Gastrocnemius medialis (tissue), 4 donors: ENCODE data around the gene SKAP2. TPM values are rescaled to one million over a fixed set of nuclear protein-coding genes. Genes with fewer than 3 reads are reported as not detected.

Experiments used
- ATAC-seq, 2 donors: fragments of 150-250 bp; one replicate each; pipeline ENCODE4 v1.9.1; 2016
- DNase-seq, 2 donors: peaks; one replicate each; pipeline ENCODE4 v3.0.0-alpha.2; 2019
- H3K27ac ChIP-seq, 4 donors: fragments of 200-600 bp; sonication (generic); 1 replicate in 1 of 4; 2 replicates in 3 of 4; pipeline ENCODE4 v1.5.1; 2016 to 2018; ENCODE audit warnings: mild to moderate bottlenecking in 2 of 4, moderate library complexity in 1 of 4
- H3K27me3 ChIP-seq, 3 donors: fragments of 200-600 bp; sonication (generic) in 2 of 3; 1 replicate in 1 of 3; 2 replicates in 2 of 3; pipeline versions ENCODE4 v1.5.1 to v1.6.0; 2016 to 2019; ENCODE audit warnings: mild to moderate bottlenecking in 1 of 3, moderate library complexity in 1 of 3
- H3K36me3 ChIP-seq, 2 donors: fragments of 200-600 bp; sonication (generic) in 1 of 2; one replicate each; pipeline ENCODE4 v1.5.1; 2017 to 2018
- H3K4me1 ChIP-seq, 2 donors: fragments of 200-600 bp; sonication (generic) in 1 of 2; one replicate each; pipeline ENCODE4 v1.5.1; 2016 to 2017; ENCODE audit warnings: mild to moderate bottlenecking in 2 of 2
- H3K4me3 ChIP-seq, 4 donors: fragments of 200-600 bp; sonication (generic) in 3 of 4; 1 replicate in 1 of 4; 2 replicates in 3 of 4; pipeline ENCODE4 v1.5.1; 2016 to 2019; ENCODE audit warnings: mild to moderate bottlenecking in 2 of 4
- H3K9me3 ChIP-seq, 3 donors: fragments of 200-600 bp; sonication (generic) in 2 of 3; 1 replicate in 1 of 3; 2 replicates in 2 of 3; pipeline ENCODE4 v1.5.1; 2016 to 2019
- CTCF ChIP-seq, 5 experiments: fragments of 450-650 bp in 3 of 5; fragments of 200-600 bp in 2 of 5; sonication (generic) in 2 of 5; IDR thresholded peaks in 4 of 5; conservative IDR thresholded peaks in 1 of 5; 1 replicate in 4 of 5; 2 replicates in 1 of 5; pipeline ENCODE4 v1.5.1; 2016 to 2019; ENCODE audit warnings: antibody characterized with exemption in 5 of 5, mild to moderate bottlenecking in 3 of 5, moderate library complexity in 3 of 5
- POLR2A ChIP-seq, 2 donors: fragments of 450-650 bp; IDR thresholded peaks; one replicate each; pipeline ENCODE4 v1.6.1; 2017; ENCODE audit warnings: antibody characterized with exemption in 2 of 2, mild to moderate bottlenecking in 2 of 2, moderate library complexity in 2 of 2
- in situ Hi-C, 4 donors: fragments of 200-750 bp; cut with MboI; loops; one replicate each; pipeline versions ENCODE4 v1.15.0 to v1.8.0; 2017; ENCODE audit warnings: low sequenced_read_pairs in 4 of 4
- intact Hi-C: fragments of 100-400 bp; cut with DNase I; formaldehyde crosslinking; loops from one replicate; pipeline ENCODE4 v1.15.1; 2023; ENCODE audit warnings: low total_unique reads
- total RNA-seq, 4 donors: library from RNA; depleted of rRNA; stranded (reverse); fragments of >200 nt; gene quantifications; one replicate each; pipeline versions ENCODE4 v1.1.0 to v1.2.3, GENCODE V29; 2016

Gene SKAP2
- total RNA-seq, 4 donors from 2014 or later: 6.1 to 23.5 (median 17.1) TPM

- no peaks in the 10 kb centered on the region for H3K4me1 ChIP-seq
- H3K36me3 ChIP-seq: no peaks in the 10 kb centered on the region
- in situ Hi-C loops (no loop called here), intact Hi-C loops (no loop called here)
- DNase-seq (no peak), ATAC-seq (no peak)
- H3K4me3 ChIP-seq: no peak overlapping the region
- no peak overlapping the region for H3K27ac ChIP-seq
- H3K9me3 ChIP-seq: no peaks in the 10 kb centered on the region
- no peak for TF ChIP-seq POLR2A (IDR thresholded peaks at IDR 0.05)
- no peak for TF ChIP-seq CTCF (IDR thresholded peaks at IDR 0.05 in 4 of 5, conservative IDR thresholded peaks at IDR 0.05 in 1 of 5)
- H3K27me3 ChIP-seq: no peaks in the 10 kb centered on the region
Observed at GRCh38 chr7:26696978-26697377, 167.4 kb downstream of the SKAP2 start.

DNA sequence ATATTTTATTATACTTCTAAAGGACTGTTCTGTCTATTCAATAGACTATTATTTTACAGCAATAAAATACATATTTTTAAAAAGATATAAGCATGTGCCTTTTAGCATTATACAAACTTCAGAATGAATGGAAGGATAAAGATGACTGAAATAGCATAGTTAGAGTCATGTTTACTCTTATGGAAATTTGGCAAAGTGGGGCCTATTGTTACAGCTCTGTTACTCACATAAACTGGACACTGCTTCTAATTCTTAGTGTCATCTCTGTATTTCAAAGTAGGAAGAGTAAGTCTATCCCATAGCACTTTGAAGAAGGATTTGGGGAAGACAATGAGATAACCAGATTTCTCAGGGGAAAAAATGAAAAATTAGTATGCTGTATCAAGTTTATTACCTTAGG lies 168.2 kb downstream of the SKAP2 start:
- no peaks in the 10 kb centered on the region for H3K36me3 ChIP-seq
- intact Hi-C loops (no loop called here), in situ Hi-C loops (no loop called here)
- DNase-seq (no peak), ATAC-seq (no peak)
- no peak overlapping the region for H3K27ac ChIP-seq
- no peaks in the 10 kb centered on the region for H3K4me1 ChIP-seq
- H3K4me3 ChIP-seq: no peak overlapping the region
- H3K27me3 ChIP-seq: no peaks in the 10 kb centered on the region
- TF ChIP-seq CTCF (IDR thresholded peaks at IDR 0.05 in 4 of 5, conservative IDR thresholded peaks at IDR 0.05 in 1 of 5): no peak
- TF ChIP-seq POLR2A (IDR thresholded peaks at IDR 0.05): no peak
- H3K9me3 ChIP-seq: no peaks in the 10 kb centered on the region

DNA sequence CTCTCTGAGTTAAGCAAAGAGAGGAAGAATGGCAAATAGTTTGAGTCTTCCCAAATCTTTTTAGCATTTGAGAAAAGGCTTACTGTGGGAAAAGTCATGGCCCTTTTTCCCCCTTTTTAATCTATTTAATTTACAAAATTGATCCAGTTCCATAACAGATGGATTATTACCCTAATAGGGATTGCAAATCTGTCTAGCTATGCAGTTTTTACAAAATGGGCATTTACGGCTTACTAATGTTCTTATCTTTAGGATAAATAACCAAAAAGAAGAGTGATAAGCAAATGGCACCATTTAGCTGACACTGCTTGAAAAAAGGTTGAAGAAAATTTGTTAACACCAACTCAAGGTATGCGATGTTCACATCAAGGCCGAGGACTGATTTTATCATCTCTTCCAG lies 169.7 kb downstream of the SKAP2 start:
- in situ Hi-C loops: no loop called here
- H3K27ac ChIP-seq: no peak overlapping the region
- H3K4me1 ChIP-seq: no peaks in the 10 kb centered on the region
- H3K9me3 ChIP-seq: no peaks in the 10 kb centered on the region
- no peaks in the 10 kb centered on the region for H3K27me3 ChIP-seq
- intact Hi-C loops: no loop called here
- no peaks in the 10 kb centered on the region for H3K36me3 ChIP-seq
- no peak for TF ChIP-seq CTCF (IDR thresholded peaks at IDR 0.05 in 4 of 5, conservative IDR thresholded peaks at IDR 0.05 in 1 of 5)
- DNase-seq (no peak), ATAC-seq (no peak)
- H3K4me3 ChIP-seq: no peak overlapping the region

GRCh38 chr7:26694141-26694540 lies 170.2 kb downstream of the SKAP2 start:
- H3K36me3 ChIP-seq: no peaks in the 10 kb centered on the region
- peaks cover 0 to 4% of the 10 kb centered on the region in 2 donors for H3K4me1 ChIP-seq
- in situ Hi-C loops: no loop called here
- DNase-seq (no peak), ATAC-seq (no peak)
- intact Hi-C loops: no loop called here
- no peak overlapping the region for H3K27ac ChIP-seq
- TF ChIP-seq POLR2A (IDR thresholded peaks at IDR 0.05) (no peak), CTCF (IDR thresholded peaks at IDR 0.05 in 4 of 5, conservative IDR thresholded peaks at IDR 0.05 in 1 of 5) (no peak)
- H3K4me3 ChIP-seq: no peak overlapping the region
- no peaks in the 10 kb centered on the region for H3K27me3 ChIP-seq
- no peaks in the 10 kb centered on the region for H3K9me3 ChIP-seq

- in situ Hi-C loops: no loop called here
- no peaks in the 10 kb centered on the region for H3K27me3 ChIP-seq
- TF ChIP-seq POLR2A (IDR thresholded peaks at IDR 0.05): no peak
- TF ChIP-seq CTCF (IDR thresholded peaks at IDR 0.05 in 4 of 5, conservative IDR thresholded peaks at IDR 0.05 in 1 of 5): no peak
- H3K4me3 ChIP-seq: no peak overlapping the region
- ATAC-seq: no peak
- intact Hi-C loops: no loop called here
- no peaks in the 10 kb centered on the region for H3K36me3 ChIP-seq
- H3K4me1 ChIP-seq: peaks cover 0 to 6% of the 10 kb centered on the region in 2 donors
- no peak for DNase-seq
- no peak overlapping the region for H3K27ac ChIP-seq
- H3K9me3 ChIP-seq: no peaks in the 10 kb centered on the region
Observed at GRCh38 chr7:26691886-26692285, 172.5 kb downstream of the SKAP2 start.
